H1 (cell line): Measurements from ENCODE around the gene ADK. TPM values are rescaled to one million over a fixed set of nuclear protein-coding genes. Genes with fewer than 3 reads are reported as not detected.

Source experiments
- CTCF ChIA-PET: fragments of 300-600 bp; sonication (Branson Sonifier 250); formaldehyde crosslinking; loops from one replicate; lab custom pipeline; 2021; ENCODE audit not compliant: partially characterized antibody; lab: Charles Lee
- POLR2A ChIA-PET: fragments of 300-600 bp; sonication (Branson Sonifier 250); formaldehyde crosslinking; loops from one replicate; lab custom pipeline; 2021; ENCODE audit warnings: inconsistent platforms; ENCODE audit not compliant: partially characterized antibody; lab: Charles Lee
- DNase-seq, 2 experiments: peaks; one replicate each; pipeline versions ENCODE4 v3.0.0 to v3.0.0-alpha.2; 2010 to 2022; ENCODE audit warnings: low spot score in 2 of 2, low read depth in 1 of 2, mixed read lengths in 1 of 2
- FAIRE-seq: peaks from 2 replicates; lab custom pipeline; 2011; peaks lifted over from hg19 to GRCh38; lab: Jason Lieb, UNC
- H2AFZ ChIP-seq: 2 replicates; pipeline ENCODE4 v1.8.1; 2012; ENCODE audit warnings: low read length, inconsistent platforms
- H2AK5ac ChIP-seq: 2 replicates; pipeline ENCODE4 v1.6.1; 2013; ENCODE audit warnings: low read depth, low read length
- H2BK120ac ChIP-seq: replicated peaks from 2 replicates; pipeline ENCODE3; 2013; ENCODE audit warnings: low read depth, low read length, inconsistent platforms
- H2BK12ac ChIP-seq: 2 replicates; pipeline ENCODE4 v1.6.1; 2013; ENCODE audit warnings: low read depth, low read length
- H2BK15ac ChIP-seq: 2 replicates; pipeline ENCODE4 v1.6.1; 2013; ENCODE audit warnings: low read length
- H2BK20ac ChIP-seq: 2 replicates; pipeline ENCODE4 v1.6.1; 2013; ENCODE audit warnings: low read length
- H2BK5ac ChIP-seq: 2 replicates; pipeline ENCODE4 v1.6.1; 2013; ENCODE audit warnings: low read depth, low read length
- H3K14ac ChIP-seq: 2 replicates; pipeline ENCODE4 v1.6.1; 2013; ENCODE audit warnings: inconsistent platforms; ENCODE audit not compliant: insufficient read length
- H3K18ac ChIP-seq: 2 replicates; pipeline ENCODE4 v1.6.1; 2013; ENCODE audit warnings: low read length; ENCODE audit errors: extremely low read depth
- H3K23ac ChIP-seq: 2 replicates; pipeline ENCODE4 v1.6.1; 2013; ENCODE audit warnings: inconsistent platforms; ENCODE audit not compliant: insufficient read length
- H3K23me2 ChIP-seq: 2 replicates; pipeline ENCODE4 v1.6.1; 2013; ENCODE audit warnings: low read depth, low read length
- H3K27ac ChIP-seq: 2 replicates; pipeline ENCODE4 v1.6.1; 2011; ENCODE audit warnings: low read depth, low read length, inconsistent platforms
- H3K27me3 ChIP-seq, 4 experiments: replicated peaks in 1 of 4; 1 replicate in 1 of 4; 2 replicates in 3 of 4; pipeline versions ENCODE4 v1.6.1 to v1.8.1; 2011 to 2013; ENCODE audit warnings: low read length in 3 of 4, mild to moderate bottlenecking in 3 of 4, inconsistent platforms in 2 of 4, mixed read lengths in 2 of 4, moderate library complexity in 1 of 4; ENCODE audit not compliant: control insufficient read depth in 3 of 4, insufficient read depth in 3 of 4; ENCODE audit errors: extremely low read depth in 1 of 4
- H3K36me3 ChIP-seq, 4 experiments: 2 replicates each; pipeline versions ENCODE4 v1.6.1 to v1.8.1; 2011 to 2013; ENCODE audit warnings: mild to moderate bottlenecking in 4 of 4, low read length in 3 of 4, moderate library complexity in 2 of 4, control low read depth in 1 of 4, inconsistent platforms in 1 of 4; ENCODE audit not compliant: insufficient read depth in 4 of 4, control insufficient read depth in 2 of 4
- H3K4ac ChIP-seq: replicated peaks from 2 replicates; pipeline ENCODE3; 2013; ENCODE audit warnings: low read length, low read depth, mixed read lengths, inconsistent platforms; ENCODE audit not compliant: insufficient read length
- H3K4me1 ChIP-seq, 4 experiments: replicated peaks in 1 of 4; 1 replicate in 1 of 4; 2 replicates in 3 of 4; pipeline versions ENCODE4 v1.6.1 to v1.8.1; 2011 to 2013; ENCODE audit warnings: low read length in 3 of 4, inconsistent platforms in 2 of 4, mixed read lengths in 1 of 4; ENCODE audit not compliant: insufficient read depth in 4 of 4, control insufficient read depth in 3 of 4
- H3K4me2 ChIP-seq, 2 experiments: 2 replicates each; pipeline versions ENCODE4 v1.6.1 to v1.8.1; 2011 to 2013; ENCODE audit warnings: low read depth in 2 of 2, low read length in 2 of 2, control low read depth in 1 of 2, inconsistent platforms in 1 of 2, mild to moderate bottlenecking in 1 of 2; ENCODE audit not compliant: insufficient read depth in 1 of 2
- H3K4me3 ChIP-seq, 4 experiments: fragments of 200-600, 300-600 bp in 1 of 4; sonication (generic), shearing (Covaris generic), sonication (Bioruptor Twin) in 1 of 4; 2 replicates each; pipeline versions ENCODE4 v1.5.1 to v1.8.1; 2011 to 2016; ENCODE audit warnings: low read length in 4 of 4, low read depth in 3 of 4, control low read depth in 2 of 4, inconsistent platforms in 2 of 4, mild to moderate bottlenecking in 2 of 4, mixed read lengths in 1 of 4, moderate library complexity in 1 of 4; ENCODE audit not compliant: insufficient read depth in 2 of 4; ENCODE audit errors: extremely low read depth in 1 of 4
- H3K56ac ChIP-seq: replicated peaks from 2 replicates; pipeline ENCODE3; 2013; ENCODE audit warnings: low read depth, mild to moderate bottlenecking, mixed read lengths, low read length, inconsistent platforms; ENCODE audit not compliant: insufficient read length
- H3K79me1 ChIP-seq: 2 replicates; pipeline ENCODE4 v1.6.1; 2013; ENCODE audit warnings: low read depth, low read length, control low read depth
- H3K79me2 ChIP-seq, 2 experiments: 2 replicates each; pipeline versions ENCODE4 v1.6.1 to v1.8.1; 2012 to 2013; ENCODE audit warnings: low read length in 2 of 2, mild to moderate bottlenecking in 2 of 2, inconsistent platforms in 1 of 2; ENCODE audit not compliant: insufficient read depth in 2 of 2, control insufficient read depth in 1 of 2
- H3K9ac ChIP-seq, 4 experiments: replicated peaks in 1 of 4; 1 replicate in 1 of 4; 2 replicates in 3 of 4; pipeline versions ENCODE4 v1.6.1 to v1.8.1; 2011 to 2013; ENCODE audit warnings: low read depth in 3 of 4, low read length in 3 of 4, control low read depth in 2 of 4, mild to moderate bottlenecking in 2 of 4, moderate library complexity in 2 of 4, inconsistent platforms in 1 of 4; ENCODE audit errors: extremely low read depth in 1 of 4
- H3K9me3 ChIP-seq, 2 experiments: 2 replicates each; pipeline versions ENCODE4 v1.6.1 to v1.8.1; 2012 to 2013; ENCODE audit warnings: mild to moderate bottlenecking in 2 of 2, moderate library complexity in 2 of 2, control low read depth in 1 of 2, inconsistent platforms in 1 of 2, low read depth in 1 of 2, low read length in 1 of 2, mixed read lengths in 1 of 2; ENCODE audit not compliant: insufficient read depth in 2 of 2
- H4K20me1 ChIP-seq, 2 experiments: replicated peaks in 1 of 2; 2 replicates each; pipeline versions ENCODE3 to v1.8.1; 2011 to 2013; ENCODE audit warnings: inconsistent platforms in 2 of 2, low read length in 2 of 2, mild to moderate bottlenecking in 1 of 2; ENCODE audit not compliant: insufficient read depth in 2 of 2, control insufficient read depth in 1 of 2
- H4K5ac ChIP-seq: 2 replicates; pipeline ENCODE4 v1.6.1; 2013; ENCODE audit warnings: low read length, low read depth, mixed read lengths, inconsistent platforms; ENCODE audit not compliant: insufficient read length
- H4K8ac ChIP-seq: 2 replicates; pipeline ENCODE4 v1.8.0; 2013; ENCODE audit warnings: mild to moderate bottlenecking, moderate library complexity, low read length, inconsistent platforms; ENCODE audit not compliant: insufficient read depth; ENCODE audit errors: extremely low read depth
- H4K91ac ChIP-seq: replicated peaks from 2 replicates; pipeline ENCODE3; 2013; ENCODE audit warnings: low read length, mixed read lengths, inconsistent platforms; ENCODE audit not compliant: insufficient read length
- BCL11A ChIP-seq, 2 experiments: IDR thresholded peaks; one replicate each; pipeline ENCODE4 v1.6.1; 2011; ENCODE audit warnings: low read depth in 2 of 2, low read length in 2 of 2, mild to moderate bottlenecking in 2 of 2
- CTCF ChIP-seq, 3 experiments: IDR thresholded peaks; 1 replicate in 2 of 3; 2 replicates in 1 of 3; pipeline versions ENCODE4 v1.5.1 to v1.6.1; 2011; ENCODE audit warnings: low read length in 3 of 3, mild to moderate bottlenecking in 3 of 3, inconsistent platforms in 2 of 3, low read depth in 1 of 3, moderate library complexity in 1 of 3; ENCODE audit not compliant: insufficient read depth in 1 of 3; ENCODE audit errors: control extremely low read depth in 1 of 3
- NRF1 ChIP-seq: IDR thresholded peaks from 2 replicates; pipeline ENCODE4 v1.6.1; 2011; ENCODE audit warnings: mild to moderate bottlenecking, low read depth, low read length, improper control_type of control experiment
- RNF2 ChIP-seq: fragments of 200-900, 300-1000 bp; sonication (generic); IDR thresholded peaks from 2 replicates; pipeline ENCODE4 v1.7.1; 2016; ENCODE audit warnings: borderline replicate concordance, low read depth, mild to moderate bottlenecking, antibody characterized with exemption, low read length; ENCODE audit not compliant: poor library complexity, severe bottlenecking; ENCODE audit errors: missing control alignments
- TAF7 ChIP-seq: optimal IDR thresholded peaks from 2 replicates; pipeline ENCODE3; 2011; ENCODE audit warnings: low read depth, mild to moderate bottlenecking, inconsistent platforms, low read length, moderate library complexity, borderline replicate concordance
- TCF12 ChIP-seq: IDR thresholded peaks from 2 replicates; pipeline ENCODE4 v1.6.1; 2011; ENCODE audit warnings: low read depth, mild to moderate bottlenecking, low read length
- TEAD4 ChIP-seq: IDR thresholded peaks from 2 replicates; pipeline ENCODE4 v1.6.1; 2012; ENCODE audit warnings: low read depth, low read length, inconsistent platforms, mixed read lengths
- WGBS, 2 experiments: shearing (Covaris generic) in 1 of 2; methylation state at CpG; one replicate each; pipeline versions ENCODE4 v1.1.6 to v1.1.7; 2013 to 2015; ENCODE audit warnings: low lambda C conversion rate in 2 of 2, mixed read lengths in 2 of 2, inconsistent platforms in 1 of 2, low coverage in 1 of 2, missing lambda C conversion rate in 1 of 2; ENCODE audit not compliant: insufficient replicate concordance in 2 of 2, insufficient coverage in 1 of 2, insufficient read length in 1 of 2; ENCODE audit errors: extremely low coverage in 1 of 2, missing lambda C conversion rate in 1 of 2; 5-methylcytosine and 5-hydroxymethylcytosine counted together
- polyA plus RNA-seq, 7 experiments: library from polyadenylated mRNA; depleted of rRNA in 3 of 7; stranded (reverse) in 5 of 7; unstranded in 2 of 7; fragments of >200 nt in 5 of 7; fragments of 200-250 nt in 2 of 7; gene quantifications; 1 replicate in 5 of 7; 2 replicates in 1 of 7; 4 replicates in 1 of 7; pipeline versions ENCODE4 v1.2.1 to v1.2.3, GENCODE V29; 2011 to 2013; ENCODE audit warnings: missing spikeins in 2 of 7, mixed read lengths in 2 of 7
- total RNA-seq: library from RNA; stranded (reverse); fragmentation: NEBNext Ultra II Directional; extraction: Animal tissue kit (Norgen Biotek cat#: 25700); gene quantifications from 2 replicates; pipeline ENCODE4 v1.2.1, GENCODE V29; 2021
- TF ChIP-seq, protein P1 (sequence below): IDR thresholded peaks from 2 replicates; pipeline ENCODE4 v1.6.1; 2012; ENCODE audit warnings: low read length, inconsistent platforms

The ADK gene
- total and polyA plus RNA-seq, 2 of the 8 experiments (the other 6 are each of a cell fraction or from before 2014, with no cell fraction given) = 12.3 to 42.4 TPM

- CTCF ChIA-PET = interaction anchor here (0.6 kb wide), 1 partner anchor 28 kb away, joined by 3 read pairs; no protein-coding TSS in a partner anchor
- Histone ChIP-seq H3K36me3 (no peaks in the 10 kb centered on the region), H2BK15ac (no peak overlapping the region), H3K4me3 (no peak overlapping the region), H4K91ac (no peak overlapping the region), H3K4me2 (no peak overlapping the region), H2AFZ (no peak overlapping the region), H3K23me2 (no peaks in the 10 kb centered on the region), H2BK12ac (no peak overlapping the region), H3K18ac (no peak overlapping the region), H3K56ac (no peak overlapping the region), H3K79me2 (no peaks in the 10 kb centered on the region), H3K27ac (no peak overlapping the region), H2BK20ac (no peak overlapping the region), H3K9ac (no peak overlapping the region), H2BK5ac (no peak overlapping the region), H3K79me1 (no peaks in the 10 kb centered on the region), H3K14ac (no peak overlapping the region), H2BK120ac (no peak overlapping the region), H4K20me1 (no peaks in the 10 kb centered on the region), H3K9me3 (no peaks in the 10 kb centered on the region), H3K27me3 (no peaks in the 10 kb centered on the region), H4K5ac (no peak overlapping the region), H4K8ac (no peak overlapping the region), H3K4ac (no peak overlapping the region), H3K4me1 (no peaks in the 10 kb centered on the region), H3K23ac (no peak overlapping the region), H2AK5ac (no peak overlapping the region)
- 91% methylated on average over 2 of the region's 2 CpGs; no CpG with 5 or more reads in 1 of the 2 experiments for WGBS, 2 experiments
- FAIRE-seq = no peak
- no peak for DNase-seq
- POLR2A ChIA-PET = interaction anchor here (0.7 kb wide), 1 partner anchor 678 kb away, joined by 3 read pairs; no protein-coding TSS in a partner anchor
- TF ChIP-seq CTCF (IDR thresholded peaks at IDR 0.05; ENCODE audit: control extremely low read depth in 1 of 3, insufficient read depth in 1 of 3, low read depth in 1 of 3, low read length in 3 of 3) = no peak
- no peak for TF ChIP-seq TAF7
- TF ChIP-seq NRF1 = no peak
- no peak for TF ChIP-seq BCL11A (IDR thresholded peaks at IDR 0.05; ENCODE audit: low read depth in 2 of 2, low read length in 2 of 2)
- no peak for TF ChIP-seq TCF12
- TF ChIP-seq RNF2 = no peak
- TF ChIP-seq, protein P1, sequence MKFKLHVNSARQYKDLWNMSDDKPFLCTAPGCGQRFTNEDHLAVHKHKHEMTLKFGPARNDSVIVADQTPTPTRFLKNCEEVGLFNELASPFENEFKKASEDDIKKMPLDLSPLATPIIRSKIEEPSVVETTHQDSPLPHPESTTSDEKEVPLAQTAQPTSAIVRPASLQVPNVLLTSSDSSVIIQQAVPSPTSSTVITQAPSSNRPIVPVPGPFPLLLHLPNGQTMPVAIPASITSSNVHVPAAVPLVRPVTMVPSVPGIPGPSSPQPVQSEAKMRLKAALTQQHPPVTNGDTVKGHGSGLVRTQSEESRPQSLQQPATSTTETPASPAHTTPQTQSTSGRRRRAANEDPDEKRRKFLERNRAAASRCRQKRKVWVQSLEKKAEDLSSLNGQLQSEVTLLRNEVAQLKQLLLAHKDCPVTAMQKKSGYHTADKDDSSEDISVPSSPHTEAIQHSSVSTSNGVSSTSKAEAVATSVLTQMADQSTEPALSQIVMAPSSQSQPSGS = no peak
- no peak for TF ChIP-seq TEAD4
Measured at GRCh38 chr10:74556072-74556705, 405.2 kb downstream of the ADK start.
